ENCODE data around the gene USP37.

DNA sequence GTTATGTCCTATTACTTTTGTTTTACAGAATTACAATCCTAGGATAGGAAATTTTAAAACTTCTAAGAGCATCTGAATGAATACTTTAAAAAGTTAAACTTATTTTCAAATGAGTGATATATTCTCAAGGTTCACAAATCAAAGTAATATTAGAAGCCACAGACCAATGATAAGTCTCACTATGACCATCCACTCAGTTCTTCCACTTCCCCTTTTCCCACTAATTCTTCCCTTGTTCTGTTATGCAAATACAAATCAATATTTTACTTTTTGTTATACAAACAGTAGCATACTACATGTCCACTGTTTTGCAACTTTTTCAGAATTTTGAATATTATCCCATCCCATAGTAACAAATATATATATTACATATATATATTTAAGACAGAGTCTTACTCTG, 20.2 kb downstream of the USP37 start:
- no peak for TF ChIP-seq TAF1 (IDR thresholded peaks at IDR 0.05; ENCODE audit: borderline replicate concordance, insufficient read depth, low read length)
- no peak for TF ChIP-seq POLR2AphosphoS5 (IDR thresholded peaks at IDR 0.05; ENCODE audit: low read depth, low read length)

Data from PFSK-1 (cell line).